A673 (cell line): ENCODE measurements around the gene GABRG3.

Experiments used
- EZH2 ChIP-seq: fragments of 200-600 bp; sonication (generic); IDR thresholded peaks from 2 replicates; pipeline ENCODE4 v1.6.1; 2017; ENCODE audit warnings: borderline replicate concordance, low read depth, mild to moderate bottlenecking, mixed read lengths, antibody characterized with exemption, low read length; ENCODE audit not compliant: poor library complexity, severe bottlenecking
- TF ChIP-seq, protein P1 (sequence below): fragments of 300-800, 200-600 bp; sonication (generic); conservative IDR thresholded peaks from 2 replicates; pipeline ENCODE4 v1.5.1; 2017; ENCODE audit warnings: low read depth, mild to moderate bottlenecking, antibody characterized with exemption, low read length, moderate library complexity, mixed read lengths

GRCh38 chr15:27074179-27074578, 103.2 kb downstream of the GABRG3 start:
- TF ChIP-seq, protein P1, sequence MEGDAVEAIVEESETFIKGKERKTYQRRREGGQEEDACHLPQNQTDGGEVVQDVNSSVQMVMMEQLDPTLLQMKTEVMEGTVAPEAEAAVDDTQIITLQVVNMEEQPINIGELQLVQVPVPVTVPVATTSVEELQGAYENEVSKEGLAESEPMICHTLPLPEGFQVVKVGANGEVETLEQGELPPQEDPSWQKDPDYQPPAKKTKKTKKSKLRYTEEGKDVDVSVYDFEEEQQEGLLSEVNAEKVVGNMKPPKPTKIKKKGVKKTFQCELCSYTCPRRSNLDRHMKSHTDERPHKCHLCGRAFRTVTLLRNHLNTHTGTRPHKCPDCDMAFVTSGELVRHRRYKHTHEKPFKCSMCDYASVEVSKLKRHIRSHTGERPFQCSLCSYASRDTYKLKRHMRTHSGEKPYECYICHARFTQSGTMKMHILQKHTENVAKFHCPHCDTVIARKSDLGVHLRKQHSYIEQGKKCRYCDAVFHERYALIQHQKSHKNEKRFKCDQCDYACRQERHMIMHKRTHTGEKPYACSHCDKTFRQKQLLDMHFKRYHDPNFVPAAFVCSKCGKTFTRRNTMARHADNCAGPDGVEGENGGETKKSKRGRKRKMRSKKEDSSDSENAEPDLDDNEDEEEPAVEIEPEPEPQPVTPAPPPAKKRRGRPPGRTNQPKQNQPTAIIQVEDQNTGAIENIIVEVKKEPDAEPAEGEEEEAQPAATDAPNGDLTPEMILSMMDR: no peak
- no peak for TF ChIP-seq EZH2
